Measurements from ENCODE around the gene KRTAP5-3. TPM values are rescaled to one million over a fixed set of nuclear protein-coding genes. Genes with fewer than 3 reads are reported as not detected.

KRTAP5-3 gene
- total RNA-seq, 1 experiment from 2014 or later: not detected

DNA sequence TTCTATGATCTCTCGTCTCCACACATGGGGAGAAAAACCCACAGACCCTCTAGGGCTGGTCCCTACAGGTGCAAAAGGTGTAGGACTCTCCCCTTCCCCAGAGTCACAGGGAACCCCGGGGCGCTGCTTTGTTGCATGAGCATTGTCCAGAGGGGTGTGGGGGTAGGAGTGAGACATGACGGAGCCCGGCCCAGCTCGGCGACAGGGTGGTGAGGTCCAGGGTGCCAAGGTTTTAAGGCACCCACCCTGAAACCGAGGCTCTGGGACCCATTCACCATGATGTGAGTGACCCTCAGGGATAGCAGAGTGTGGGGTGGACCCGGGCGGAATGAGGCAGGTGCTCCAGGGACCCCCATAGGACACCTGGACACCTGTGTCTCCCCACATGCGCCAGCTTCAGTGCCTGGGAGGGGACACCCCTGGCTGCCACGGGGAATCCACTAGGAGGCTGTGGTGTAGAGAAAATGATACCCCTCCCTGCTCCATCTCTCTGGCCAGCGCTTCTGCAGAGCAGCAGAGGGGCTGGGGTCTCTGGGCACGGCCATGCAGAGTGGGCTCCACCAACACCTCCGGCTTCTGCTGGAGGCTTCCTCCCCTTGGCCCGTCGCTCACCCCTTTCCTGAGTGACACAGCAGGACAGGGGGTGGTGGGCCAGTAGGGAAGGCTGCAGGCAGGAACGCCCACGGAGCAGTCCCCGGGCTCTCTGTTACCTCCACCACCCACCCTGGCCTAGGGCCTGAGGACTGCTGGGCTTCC, 36.5 kb upstream of the KRTAP5-3 start:
- DNase-seq: no peak
- H4K20me1 ChIP-seq (ENCODE audit: control insufficient read depth, insufficient read depth, insufficient read length): no peaks in the 10 kb centered on the region
- no peak overlapping the region for H4K5ac ChIP-seq (ENCODE audit: insufficient read length, low read depth, low read length)
- no peak overlapping the region for H2BK5ac ChIP-seq (ENCODE audit: insufficient read length, low read length)
- H3K56ac ChIP-seq (ENCODE audit: insufficient read length, low read depth, low read length): no peak overlapping the region
- no peaks in the 10 kb centered on the region for H3K79me1 ChIP-seq (ENCODE audit: insufficient read depth, low read depth, low read length, poor library complexity, severe bottlenecking)
- H3K27ac ChIP-seq (ENCODE audit: insufficient read length, low read depth, low read length): no peak overlapping the region
- H3T11ph ChIP-seq (ENCODE audit: low read length): no peak overlapping the region
- no peaks in the 10 kb centered on the region for H3K27me3 ChIP-seq (ENCODE audit: insufficient read depth, low read length)
- H3K9ac ChIP-seq (ENCODE audit: extremely low read depth, insufficient read length, low read length): no peak overlapping the region
- H3K4ac ChIP-seq (ENCODE audit: low read depth, low read length): no peak overlapping the region
- Mint-ChIP-seq H3K9me3 (peaks cover 0 to 4% of the 10 kb centered on the region in 2 experiments; a peak in 1 of 5 replicates), H3K36me3 (ENCODE audit: insufficient read depth in 1 of 3, low read depth in 3 of 3) (no peaks in the 10 kb centered on the region), H3K4me1 (peaks cover 3% of the 10 kb centered on the region in 2 experiments; a peak in 2 of 4 replicates), H3K4me3 (no peak overlapping the region), H3K27me3 (ENCODE audit: low read depth) (peaks cover 33% of the 10 kb centered on the region), H3K27ac (no peak overlapping the region)
- H4K91ac ChIP-seq (ENCODE audit: insufficient read length, low read depth, low read length): no peak overlapping the region
- no CpG with 5 or more reads among the region's 20 CpGs for WGBS (ENCODE audit: extremely low coverage, insufficient read length, low lambda C conversion rate)
- TF ChIP-seq, protein P1, sequence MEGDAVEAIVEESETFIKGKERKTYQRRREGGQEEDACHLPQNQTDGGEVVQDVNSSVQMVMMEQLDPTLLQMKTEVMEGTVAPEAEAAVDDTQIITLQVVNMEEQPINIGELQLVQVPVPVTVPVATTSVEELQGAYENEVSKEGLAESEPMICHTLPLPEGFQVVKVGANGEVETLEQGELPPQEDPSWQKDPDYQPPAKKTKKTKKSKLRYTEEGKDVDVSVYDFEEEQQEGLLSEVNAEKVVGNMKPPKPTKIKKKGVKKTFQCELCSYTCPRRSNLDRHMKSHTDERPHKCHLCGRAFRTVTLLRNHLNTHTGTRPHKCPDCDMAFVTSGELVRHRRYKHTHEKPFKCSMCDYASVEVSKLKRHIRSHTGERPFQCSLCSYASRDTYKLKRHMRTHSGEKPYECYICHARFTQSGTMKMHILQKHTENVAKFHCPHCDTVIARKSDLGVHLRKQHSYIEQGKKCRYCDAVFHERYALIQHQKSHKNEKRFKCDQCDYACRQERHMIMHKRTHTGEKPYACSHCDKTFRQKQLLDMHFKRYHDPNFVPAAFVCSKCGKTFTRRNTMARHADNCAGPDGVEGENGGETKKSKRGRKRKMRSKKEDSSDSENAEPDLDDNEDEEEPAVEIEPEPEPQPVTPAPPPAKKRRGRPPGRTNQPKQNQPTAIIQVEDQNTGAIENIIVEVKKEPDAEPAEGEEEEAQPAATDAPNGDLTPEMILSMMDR (conservative IDR thresholded peaks at IDR 0.05): no peak
- no peak overlapping the region for H2BK120ac ChIP-seq (ENCODE audit: low read depth, low read length, poor library complexity, severe bottlenecking)
- no peak overlapping the region for H2BK12ac ChIP-seq (ENCODE audit: insufficient read length, low read depth, low read length)
- no peak overlapping the region for H2BK15ac ChIP-seq (ENCODE audit: low read depth, low read length)
- no peak overlapping the region for H3K18ac ChIP-seq (ENCODE audit: insufficient read length, low read depth, low read length)
- H2AK5ac ChIP-seq (ENCODE audit: insufficient read length, low read length): no peak overlapping the region
- H3K4me2 ChIP-seq (ENCODE audit: insufficient read depth, insufficient read length, low read length): no peak overlapping the region
- H3K23me2 ChIP-seq (ENCODE audit: insufficient read length, low read depth, low read length, poor library complexity, severe bottlenecking): no peaks in the 10 kb centered on the region
- H3K79me2 ChIP-seq (ENCODE audit: insufficient read depth, low read length): no peaks in the 10 kb centered on the region
- no peak overlapping the region for H2BK20ac ChIP-seq (ENCODE audit: low read depth, low read length, poor library complexity, severe bottlenecking)
- H3K14ac ChIP-seq (ENCODE audit: insufficient read depth, low read length): no peak overlapping the region
- no peaks in the 10 kb centered on the region for H3K4me1 ChIP-seq (ENCODE audit: insufficient read depth, low read length)
- no peak overlapping the region for H4K8ac ChIP-seq (replicated peaks; ENCODE audit: insufficient read length, low read depth, low read length)
- H2AFZ ChIP-seq (ENCODE audit: low read length): no peak overlapping the region
- no peaks in the 10 kb centered on the region for H3K9me3 ChIP-seq (ENCODE audit: control insufficient read depth, low read depth, low read length)
- H3K23ac ChIP-seq (ENCODE audit: insufficient read length, low read depth, low read length): no peak overlapping the region
